HG03565 (cell line): ENCODE data around the gene MEOX2.

ENCODE experiments used
- ATAC-seq: cut with Tn5 transposase; IDR thresholded peaks from one replicate; pipeline ENCODE4 v1.9.1; 2021; ENCODE audit warnings: mild to moderate bottlenecking, moderate library complexity; ENCODE audit not compliant: unreplicated experiment

Gene MEOX2

DNA sequence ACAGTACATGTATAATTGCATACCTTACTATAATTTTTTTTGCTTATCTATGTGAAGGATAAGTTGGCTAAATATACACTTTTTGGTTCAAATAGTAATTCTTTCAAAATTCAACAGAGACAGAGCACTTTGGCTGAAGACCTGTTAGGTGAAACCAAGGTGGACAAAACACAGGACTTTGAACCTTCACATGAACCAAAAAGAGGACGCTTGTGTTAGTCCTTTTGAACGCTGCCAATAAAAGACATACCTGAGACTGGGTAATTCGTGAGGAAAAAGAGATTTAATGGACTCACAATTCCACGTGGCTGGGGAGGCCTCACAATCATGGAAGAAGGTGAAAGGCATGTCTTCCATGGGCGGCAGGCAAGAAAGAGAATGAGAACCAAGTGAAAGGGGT, 120.0 kb downstream of the MEOX2 start:
- ATAC-seq: no peak

DNA sequence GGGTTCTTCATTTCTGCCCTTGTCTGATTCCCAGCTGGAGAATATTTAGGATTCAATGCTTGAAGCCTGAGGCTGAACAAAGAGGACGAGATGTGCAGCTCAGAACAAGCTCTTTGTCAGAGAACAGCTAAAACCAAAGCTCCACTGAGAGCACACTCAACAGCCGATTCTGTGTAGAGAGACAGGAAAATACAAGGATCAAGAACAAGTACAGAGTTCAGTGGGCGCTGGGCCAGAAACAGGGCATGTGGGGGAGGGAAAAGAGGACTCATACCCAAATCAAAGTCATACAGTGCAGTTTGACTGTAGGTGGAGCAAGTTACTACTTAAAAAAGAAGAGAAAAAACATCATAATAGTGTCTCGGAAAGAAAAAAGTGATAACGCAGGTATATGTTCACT, 124.6 kb downstream of the MEOX2 start, which contains the start of gene AGMO:
Gene AGMO (minus strand): TSS at position 181 of the 400 bp plus-strand sequence.
- ATAC-seq: no peak
